ENCODE results near the gene GRIN3B. TPM values are rescaled to one million over a fixed set of nuclear protein-coding genes. Genes with fewer than 3 reads are reported as not detected.
A peak's percentile ranks its signal among the peaks of the same experiment; 100 is the strongest.

GRIN3B gene
- total and polyA plus RNA-seq, 10 of the 15 experiments (the other 5 are each of a cell fraction or from before 2014, with no cell fraction given) = 0.15 TPM; not detected in 9

DNA sequence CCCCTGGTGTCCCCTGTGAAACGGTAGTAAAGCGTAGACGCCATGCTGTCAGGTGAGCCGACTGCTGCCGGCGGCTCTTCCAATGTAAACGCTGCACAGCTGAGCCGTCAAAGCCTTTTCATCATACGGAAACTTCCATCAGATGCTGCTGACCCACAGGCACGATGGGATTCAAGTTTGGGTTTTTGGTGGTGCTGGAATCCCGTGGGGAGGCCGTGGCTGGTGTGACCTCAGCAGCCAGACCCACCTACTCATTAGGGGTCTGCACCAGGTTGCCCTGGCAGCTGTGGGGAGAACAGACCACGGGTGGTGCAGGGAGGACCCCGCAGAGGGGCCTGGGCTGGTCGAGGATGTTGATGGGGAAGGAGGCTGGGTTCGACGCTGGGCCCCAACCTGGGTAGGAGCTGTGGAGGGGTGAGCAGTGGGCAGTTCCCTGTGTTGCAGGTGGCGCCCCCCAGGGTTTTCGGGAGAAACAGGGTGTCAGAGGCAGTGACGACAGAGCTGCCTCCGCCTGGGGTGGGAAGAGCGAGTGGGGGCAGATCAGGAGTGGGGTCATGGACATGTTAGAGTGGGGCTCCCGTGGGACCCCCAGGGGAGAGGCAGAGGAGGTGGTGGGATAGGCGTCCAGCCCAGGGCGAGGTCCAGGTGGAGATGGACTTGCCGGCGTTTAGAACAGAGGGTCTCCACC lies 6.6 kb downstream of the GRIN3B start:
- intact Hi-C loops (cut with micrococcal nuclease; ENCODE audit: unreplicated experiment) = no loop called here
- no peak for ATAC-seq

More for the DNA sequence above, 6.6 kb downstream of the GRIN3B start:
- ChIA-PET CTCF (no interaction called here), RAD21 (ENCODE audit: unreplicated experiment) (no interaction called here), SMC1A (ENCODE audit: uncharacterized antibody, unreplicated experiment) (no interaction called here), POLR2A (no interaction called here)
- Histone ChIP-seq H3K79me2 (ENCODE audit: control insufficient read depth, insufficient read depth, low read length) (no peaks in the 10 kb centered on the region), H3K9me3 (replicated peaks; ENCODE audit: control insufficient read depth, insufficient read depth, low read length) (no peaks in the 10 kb centered on the region), H3K27me3 (replicated peaks in 1 of 2; ENCODE audit: control insufficient read depth in 2 of 2, insufficient read depth in 2 of 2, low read length in 1 of 2) (no peaks in the 10 kb centered on the region), H3K9ac (ENCODE audit: control insufficient read depth, insufficient read depth, low read length) (no peak overlapping the region), H3K4me3 (no peak overlapping the region), H3K36me3 (ENCODE audit: control insufficient read depth in 2 of 2, insufficient read depth in 2 of 2, low read length in 1 of 2) (peaks cover 0 to 15% of the 10 kb centered on the region in 2 experiments; a peak in 3 of 4 replicates), H3K4me2 (ENCODE audit: control insufficient read depth, insufficient read depth) (no peak overlapping the region), H4K20me1 (ENCODE audit: control insufficient read depth, insufficient read depth) (no peaks in the 10 kb centered on the region), H3K27ac (ENCODE audit: control insufficient read depth, insufficient read depth) (no peak overlapping the region), H3K4me1 (ENCODE audit: control insufficient read depth, insufficient read depth, low read length) (no peaks in the 10 kb centered on the region), H2AFZ (ENCODE audit: control insufficient read depth, low read depth, low read length) (no peak overlapping the region)
- no peak for FAIRE-seq
- BruUV-seq (replicated peaks) = no TSS peak
- DNase-seq (ENCODE audit: low read depth, low spot score) = no peak
- in situ Hi-C loops (cut with MboI) = no loop called here
- WGBS (ENCODE audit: insufficient coverage, insufficient replicate concordance, low lambda C conversion rate, missing lambda C conversion rate) = 81% methylated on average over 27 of the region's 27 CpGs
- TF ChIP-seq, protein P1, sequence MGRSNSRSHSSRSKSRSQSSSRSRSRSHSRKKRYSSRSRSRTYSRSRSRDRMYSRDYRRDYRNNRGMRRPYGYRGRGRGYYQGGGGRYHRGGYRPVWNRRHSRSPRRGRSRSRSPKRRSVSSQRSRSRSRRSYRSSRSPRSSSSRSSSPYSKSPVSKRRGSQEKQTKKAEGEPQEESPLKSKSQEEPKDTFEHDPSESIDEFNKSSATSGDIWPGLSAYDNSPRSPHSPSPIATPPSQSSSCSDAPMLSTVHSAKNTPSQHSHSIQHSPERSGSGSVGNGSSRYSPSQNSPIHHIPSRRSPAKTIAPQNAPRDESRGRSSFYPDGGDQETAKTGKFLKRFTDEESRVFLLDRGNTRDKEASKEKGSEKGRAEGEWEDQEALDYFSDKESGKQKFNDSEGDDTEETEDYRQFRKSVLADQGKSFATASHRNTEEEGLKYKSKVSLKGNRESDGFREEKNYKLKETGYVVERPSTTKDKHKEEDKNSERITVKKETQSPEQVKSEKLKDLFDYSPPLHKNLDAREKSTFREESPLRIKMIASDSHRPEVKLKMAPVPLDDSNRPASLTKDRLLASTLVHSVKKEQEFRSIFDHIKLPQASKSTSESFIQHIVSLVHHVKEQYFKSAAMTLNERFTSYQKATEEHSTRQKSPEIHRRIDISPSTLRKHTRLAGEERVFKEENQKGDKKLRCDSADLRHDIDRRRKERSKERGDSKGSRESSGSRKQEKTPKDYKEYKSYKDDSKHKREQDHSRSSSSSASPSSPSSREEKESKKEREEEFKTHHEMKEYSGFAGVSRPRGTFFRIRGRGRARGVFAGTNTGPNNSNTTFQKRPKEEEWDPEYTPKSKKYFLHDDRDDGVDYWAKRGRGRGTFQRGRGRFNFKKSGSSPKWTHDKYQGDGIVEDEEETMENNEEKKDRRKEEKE (IDR thresholded peaks at IDR 0.05) = no peak
- TF ChIP-seq, protein P2, sequence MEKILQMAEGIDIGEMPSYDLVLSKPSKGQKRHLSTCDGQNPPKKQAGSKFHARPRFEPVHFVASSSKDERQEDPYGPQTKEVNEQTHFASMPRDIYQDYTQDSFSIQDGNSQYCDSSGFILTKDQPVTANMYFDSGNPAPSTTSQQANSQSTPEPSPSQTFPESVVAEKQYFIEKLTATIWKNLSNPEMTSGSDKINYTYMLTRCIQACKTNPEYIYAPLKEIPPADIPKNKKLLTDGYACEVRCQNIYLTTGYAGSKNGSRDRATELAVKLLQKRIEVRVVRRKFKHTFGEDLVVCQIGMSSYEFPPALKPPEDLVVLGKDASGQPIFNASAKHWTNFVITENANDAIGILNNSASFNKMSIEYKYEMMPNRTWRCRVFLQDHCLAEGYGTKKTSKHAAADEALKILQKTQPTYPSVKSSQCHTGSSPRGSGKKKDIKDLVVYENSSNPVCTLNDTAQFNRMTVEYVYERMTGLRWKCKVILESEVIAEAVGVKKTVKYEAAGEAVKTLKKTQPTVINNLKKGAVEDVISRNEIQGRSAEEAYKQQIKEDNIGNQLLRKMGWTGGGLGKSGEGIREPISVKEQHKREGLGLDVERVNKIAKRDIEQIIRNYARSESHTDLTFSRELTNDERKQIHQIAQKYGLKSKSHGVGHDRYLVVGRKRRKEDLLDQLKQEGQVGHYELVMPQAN (conservative IDR thresholded peaks at IDR 0.05) = no peak
- TF ChIP-seq, protein P3, sequence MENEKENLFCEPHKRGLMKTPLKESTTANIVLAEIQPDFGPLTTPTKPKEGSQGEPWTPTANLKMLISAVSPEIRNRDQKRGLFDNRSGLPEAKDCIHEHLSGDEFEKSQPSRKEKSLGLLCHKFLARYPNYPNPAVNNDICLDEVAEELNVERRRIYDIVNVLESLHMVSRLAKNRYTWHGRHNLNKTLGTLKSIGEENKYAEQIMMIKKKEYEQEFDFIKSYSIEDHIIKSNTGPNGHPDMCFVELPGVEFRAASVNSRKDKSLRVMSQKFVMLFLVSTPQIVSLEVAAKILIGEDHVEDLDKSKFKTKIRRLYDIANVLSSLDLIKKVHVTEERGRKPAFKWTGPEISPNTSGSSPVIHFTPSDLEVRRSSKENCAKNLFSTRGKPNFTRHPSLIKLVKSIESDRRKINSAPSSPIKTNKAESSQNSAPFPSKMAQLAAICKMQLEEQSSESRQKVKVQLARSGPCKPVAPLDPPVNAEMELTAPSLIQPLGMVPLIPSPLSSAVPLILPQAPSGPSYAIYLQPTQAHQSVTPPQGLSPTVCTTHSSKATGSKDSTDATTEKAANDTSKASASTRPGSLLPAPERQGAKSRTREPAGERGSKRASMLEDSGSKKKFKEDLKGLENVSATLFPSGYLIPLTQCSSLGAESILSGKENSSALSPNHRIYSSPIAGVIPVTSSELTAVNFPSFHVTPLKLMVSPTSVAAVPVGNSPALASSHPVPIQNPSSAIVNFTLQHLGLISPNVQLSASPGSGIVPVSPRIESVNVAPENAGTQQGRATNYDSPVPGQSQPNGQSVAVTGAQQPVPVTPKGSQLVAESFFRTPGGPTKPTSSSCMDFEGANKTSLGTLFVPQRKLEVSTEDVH (IDR thresholded peaks at IDR 0.05; ENCODE audit: low read depth, partially characterized antibody) = no peak
- TF ChIP-seq, protein P4, sequence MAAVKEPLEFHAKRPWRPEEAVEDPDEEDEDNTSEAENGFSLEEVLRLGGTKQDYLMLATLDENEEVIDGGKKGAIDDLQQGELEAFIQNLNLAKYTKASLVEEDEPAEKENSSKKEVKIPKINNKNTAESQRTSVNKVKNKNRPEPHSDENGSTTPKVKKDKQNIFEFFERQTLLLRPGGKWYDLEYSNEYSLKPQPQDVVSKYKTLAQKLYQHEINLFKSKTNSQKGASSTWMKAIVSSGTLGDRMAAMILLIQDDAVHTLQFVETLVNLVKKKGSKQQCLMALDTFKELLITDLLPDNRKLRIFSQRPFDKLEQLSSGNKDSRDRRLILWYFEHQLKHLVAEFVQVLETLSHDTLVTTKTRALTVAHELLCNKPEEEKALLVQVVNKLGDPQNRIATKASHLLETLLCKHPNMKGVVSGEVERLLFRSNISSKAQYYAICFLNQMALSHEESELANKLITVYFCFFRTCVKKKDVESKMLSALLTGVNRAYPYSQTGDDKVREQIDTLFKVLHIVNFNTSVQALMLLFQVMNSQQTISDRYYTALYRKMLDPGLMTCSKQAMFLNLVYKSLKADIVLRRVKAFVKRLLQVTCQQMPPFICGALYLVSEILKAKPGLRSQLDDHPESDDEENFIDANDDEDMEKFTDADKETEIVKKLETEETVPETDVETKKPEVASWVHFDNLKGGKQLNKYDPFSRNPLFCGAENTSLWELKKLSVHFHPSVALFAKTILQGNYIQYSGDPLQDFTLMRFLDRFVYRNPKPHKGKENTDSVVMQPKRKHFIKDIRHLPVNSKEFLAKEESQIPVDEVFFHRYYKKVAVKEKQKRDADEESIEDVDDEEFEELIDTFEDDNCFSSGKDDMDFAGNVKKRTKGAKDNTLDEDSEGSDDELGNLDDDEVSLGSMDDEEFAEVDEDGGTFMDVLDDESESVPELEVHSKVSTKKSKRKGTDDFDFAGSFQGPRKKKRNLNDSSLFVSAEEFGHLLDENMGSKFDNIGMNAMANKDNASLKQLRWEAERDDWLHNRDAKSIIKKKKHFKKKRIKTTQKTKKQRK (IDR thresholded peaks at IDR 0.05; ENCODE audit: low read depth, low read length) = no peak
- 0 out of 2 replicates have a peak, but pooled peaks have one; percentile 18 for TF ChIP-seq POLR2A (IDR thresholded peaks at IDR 0.05; ENCODE audit: low read depth, low read length)

All from GM12878 (cell line).